ENCODE results near the gene NEK11.

Gene NEK11

GRCh38 chr3:130990282-130990681, 36.4 kb upstream of the NEK11 start:
- H3K36me3 ChIP-seq (ENCODE audit: insufficient read depth, low read length), result peaks cover 35% of the 10 kb centered on the region; the same call in 1 of the 2 replicates
- H2AFZ ChIP-seq (ENCODE audit: low read depth, low read length), result no peak overlapping the region
- no peaks in the 10 kb centered on the region for H3K79me2 ChIP-seq (ENCODE audit: insufficient read depth, low read length)
- H3K9me3 ChIP-seq (ENCODE audit: insufficient read depth, low read length, severe bottlenecking), result no peaks in the 10 kb centered on the region
- H3K4me1 ChIP-seq (ENCODE audit: insufficient read depth, low read length), result no peaks in the 10 kb centered on the region; the same call in 1 of the 2 replicates
- H4K20me1 ChIP-seq (ENCODE audit: insufficient read depth, low read length), result no peaks in the 10 kb centered on the region
- no peak overlapping the region for H3K9ac ChIP-seq (ENCODE audit: low read depth, low read length)
- no peak overlapping the region for H3K4me3 ChIP-seq (ENCODE audit: low read depth in 1 of 2, low read length in 2 of 2)
- H3K4me2 ChIP-seq (ENCODE audit: insufficient read depth, low read length), result no peak overlapping the region
- no peak overlapping the region for H3K27ac ChIP-seq (ENCODE audit: low read length)
- TF ChIP-seq EZH2 (IDR thresholded peaks at IDR 0.05; ENCODE audit: borderline replicate concordance, low read depth, low read length, severe bottlenecking), result no peak
- TF ChIP-seq CTCF (IDR thresholded peaks at IDR 0.05; ENCODE audit: borderline replicate concordance, extremely low read depth, low read length, poor library complexity, severe bottlenecking), result no peak
- DNase-seq (no peak), ATAC-seq (ENCODE audit: insufficient read depth, low read depth) (no peak)
- no peaks in the 10 kb centered on the region for H3K27me3 ChIP-seq (ENCODE audit: insufficient read depth, low read length, poor library complexity)

GRCh38 chr3:130991126-130991525, 35.6 kb upstream of the NEK11 start:
- Histone ChIP-seq H3K4me2 (ENCODE audit: insufficient read depth, low read length) (no peak overlapping the region), H2AFZ (ENCODE audit: low read depth, low read length) (no peak overlapping the region), H3K27me3 (ENCODE audit: insufficient read depth, low read length, poor library complexity) (no peaks in the 10 kb centered on the region), H3K27ac (ENCODE audit: low read length) (no peak overlapping the region), H3K36me3 (ENCODE audit: insufficient read depth, low read length) (peaks cover 43% of the 10 kb centered on the region; the same call in 1 of the 2 replicates), H4K20me1 (ENCODE audit: insufficient read depth, low read length) (no peaks in the 10 kb centered on the region), H3K4me3 (ENCODE audit: low read depth in 1 of 2, low read length in 2 of 2) (no peak overlapping the region), H3K79me2 (ENCODE audit: insufficient read depth, low read length) (no peaks in the 10 kb centered on the region), H3K4me1 (ENCODE audit: insufficient read depth, low read length) (no peaks in the 10 kb centered on the region; the same call in 1 of the 2 replicates), H3K9ac (ENCODE audit: low read depth, low read length) (no peak overlapping the region), H3K9me3 (ENCODE audit: insufficient read depth, low read length, severe bottlenecking) (no peaks in the 10 kb centered on the region)
- no peak for DNase-seq
- no peak for ATAC-seq (ENCODE audit: insufficient read depth, low read depth)
- TF ChIP-seq EZH2 (IDR thresholded peaks at IDR 0.05; ENCODE audit: borderline replicate concordance, low read depth, low read length, severe bottlenecking) (no peak), CTCF (IDR thresholded peaks at IDR 0.05; ENCODE audit: borderline replicate concordance, extremely low read depth, low read length, poor library complexity, severe bottlenecking) (no peak)

- Histone ChIP-seq H3K79me2 (ENCODE audit: insufficient read depth, low read length) (no peaks in the 10 kb centered on the region), H3K4me3 (ENCODE audit: low read depth in 1 of 2, low read length in 2 of 2) (no peak overlapping the region), H3K36me3 (ENCODE audit: insufficient read depth, low read length) (peaks cover 49% of the 10 kb centered on the region; the same call in 1 of the 2 replicates), H3K9me3 (ENCODE audit: insufficient read depth, low read length, severe bottlenecking) (no peaks in the 10 kb centered on the region), H3K27me3 (ENCODE audit: insufficient read depth, low read length, poor library complexity) (no peaks in the 10 kb centered on the region), H4K20me1 (ENCODE audit: insufficient read depth, low read length) (no peaks in the 10 kb centered on the region), H3K9ac (ENCODE audit: low read depth, low read length) (no peak overlapping the region), H3K4me2 (ENCODE audit: insufficient read depth, low read length) (no peak overlapping the region), H3K4me1 (ENCODE audit: insufficient read depth, low read length) (no peaks in the 10 kb centered on the region; the same call in 1 of the 2 replicates), H2AFZ (ENCODE audit: low read depth, low read length) (no peak overlapping the region), H3K27ac (ENCODE audit: low read length) (no peak overlapping the region)
- ATAC-seq (ENCODE audit: insufficient read depth, low read depth) (no peak), DNase-seq (no peak)
- TF ChIP-seq CTCF (IDR thresholded peaks at IDR 0.05; ENCODE audit: borderline replicate concordance, extremely low read depth, low read length, poor library complexity, severe bottlenecking), result no peak
These were observed 34.3 kb upstream of the NEK11 start for GRCh38 chr3:130992344-130992743.

- Histone ChIP-seq H3K9ac (ENCODE audit: low read depth, low read length) (no peak overlapping the region), H3K9me3 (ENCODE audit: insufficient read depth, low read length, severe bottlenecking) (no peaks in the 10 kb centered on the region), H3K4me2 (ENCODE audit: insufficient read depth, low read length) (no peak overlapping the region), H3K36me3 (ENCODE audit: insufficient read depth, low read length) (peaks cover 67% of the 10 kb centered on the region), H3K27ac (ENCODE audit: low read length) (no peak overlapping the region), H2AFZ (ENCODE audit: low read depth, low read length) (no peak overlapping the region), H4K20me1 (ENCODE audit: insufficient read depth, low read length) (no peaks in the 10 kb centered on the region), H3K27me3 (ENCODE audit: insufficient read depth, low read length, poor library complexity) (no peaks in the 10 kb centered on the region), H3K79me2 (ENCODE audit: insufficient read depth, low read length) (no peaks in the 10 kb centered on the region), H3K4me3 (ENCODE audit: low read depth in 1 of 2, low read length in 2 of 2) (no peak overlapping the region), H3K4me1 (ENCODE audit: insufficient read depth, low read length) (no peaks in the 10 kb centered on the region)
- no peak for ATAC-seq (ENCODE audit: insufficient read depth, low read depth)
- TF ChIP-seq EZH2 (IDR thresholded peaks at IDR 0.05; ENCODE audit: borderline replicate concordance, low read depth, low read length, severe bottlenecking), result no peak
- TF ChIP-seq CTCF (IDR thresholded peaks at IDR 0.05; ENCODE audit: borderline replicate concordance, extremely low read depth, low read length, poor library complexity, severe bottlenecking), result no peak
- no peak for DNase-seq
These were observed 29.4 kb upstream of the NEK11 start for GRCh38 chr3:130997289-130997688.

Data from DND-41 (cell line).